H1 (cell line): ENCODE measurements around the gene AMBP.

Experiments
- ASH2L ChIP-seq: fragments of 200-600, 300-600 bp; sonication (generic); IDR thresholded peaks from one replicate; pipeline ENCODE4 v1.7.1; 2017; ENCODE audit warnings: low read length
- ATF2 ChIP-seq: IDR thresholded peaks from 2 replicates; pipeline ENCODE4 v1.6.1; 2012; ENCODE audit warnings: low read length, inconsistent platforms
- CEBPB ChIP-seq: IDR thresholded peaks from 2 replicates; pipeline ENCODE4 v1.6.1; 2012; ENCODE audit warnings: low read depth, low read length
- CTCF ChIP-seq, 3 experiments: IDR thresholded peaks; 1 replicate in 2 of 3; 2 replicates in 1 of 3; pipeline versions ENCODE4 v1.5.1 to v1.6.1; 2011; ENCODE audit warnings: low read length in 3 of 3, mild to moderate bottlenecking in 3 of 3, inconsistent platforms in 2 of 3, low read depth in 1 of 3, moderate library complexity in 1 of 3; ENCODE audit not compliant: insufficient read depth in 1 of 3; ENCODE audit errors: control extremely low read depth in 1 of 3
- EZH2 ChIP-seq: fragments of 200-600 bp; sonication (generic); IDR thresholded peaks from 2 replicates; pipeline ENCODE4 v1.7.1; 2012; ENCODE audit warnings: low read depth, mild to moderate bottlenecking, moderate library complexity, low read length, inconsistent platforms; ENCODE audit not compliant: severe bottlenecking
- FOSL1 ChIP-seq: IDR thresholded peaks from 2 replicates; pipeline ENCODE4 v1.6.1; 2011; ENCODE audit warnings: mild to moderate bottlenecking, low read depth, low read length, moderate library complexity; ENCODE audit not compliant: insufficient read depth
- JUND ChIP-seq: IDR thresholded peaks from 2 replicates; pipeline ENCODE4 v1.6.1; 2011; ENCODE audit warnings: mild to moderate bottlenecking, improper control_type of control experiment, low read length
- KDM1A ChIP-seq: fragments of 200-600, 300-600 bp; sonication (generic); IDR thresholded peaks from 2 replicates; pipeline ENCODE4 v1.7.1; 2016; ENCODE audit warnings: mild to moderate bottlenecking, low read length, borderline replicate concordance
- PHF8 ChIP-seq: fragments of 200-600 bp; sonication (generic); conservative IDR thresholded peaks from 2 replicates; pipeline ENCODE4 v1.7.1; 2012; ENCODE audit warnings: low read depth, mild to moderate bottlenecking, inconsistent platforms, low read length, moderate library complexity
- POLR2AphosphoS5 ChIP-seq: IDR thresholded peaks from 2 replicates; pipeline ENCODE4 v1.6.1; 2011; ENCODE audit warnings: low read depth, low read length
- SP1 ChIP-seq: IDR thresholded peaks from 2 replicates; pipeline ENCODE4 v1.6.1; 2011; ENCODE audit warnings: low read depth, low read length
- SUZ12 ChIP-seq: fragments of 200-600 bp; sonication (generic); IDR thresholded peaks from 2 replicates; pipeline ENCODE4 v1.6.1; 2012; ENCODE audit warnings: mild to moderate bottlenecking, inconsistent platforms, low read length, moderate library complexity, mixed read lengths
- TAF1 ChIP-seq: IDR thresholded peaks from 2 replicates; pipeline ENCODE4 v1.6.1; 2011; ENCODE audit warnings: mild to moderate bottlenecking, low read depth, low read length

- TF ChIP-seq SUZ12, result no peak
- TF ChIP-seq CTCF (IDR thresholded peaks at IDR 0.05; ENCODE audit: control extremely low read depth in 1 of 3, insufficient read depth in 1 of 3, low read depth in 1 of 3, low read length in 3 of 3), result no peak
- TF ChIP-seq POLR2AphosphoS5, result no peak
- TF ChIP-seq EZH2, result no peak
- TF ChIP-seq CEBPB, result no peak
- TF ChIP-seq ATF2, result no peak
- no peak for TF ChIP-seq KDM1A
- no peak for TF ChIP-seq FOSL1
- no peak for TF ChIP-seq TAF1
- no peak for TF ChIP-seq PHF8
- TF ChIP-seq JUND, result no peak
- no peak for TF ChIP-seq SP1
- TF ChIP-seq ASH2L, result no peak
Observed at GRCh38 chr9:114016101-114016500, 62.0 kb downstream of the AMBP start.
